Mesenchymal stem cell (in vitro differentiated cells and primary cell): Measurements from ENCODE around the gene GLT6D1.

Experiments
- DNase-seq: peaks from one replicate; pipeline ENCODE4 v3.0.0-alpha.2; 2013
- H2AFZ ChIP-seq: one replicate; pipeline ENCODE4 v1.6.1; 2013; ENCODE audit warnings: low read depth, mild to moderate bottlenecking, control low read depth, inconsistent platforms, low read length, moderate library complexity
- H2AK5ac ChIP-seq: 2 replicates; pipeline ENCODE4 v1.6.1; 2013; ENCODE audit warnings: low read length, moderate library complexity, mild to moderate bottlenecking, inconsistent platforms; ENCODE audit not compliant: severe bottlenecking
- H2BK120ac ChIP-seq: one replicate; pipeline ENCODE4 v1.6.1; 2013; ENCODE audit warnings: low read depth, mild to moderate bottlenecking, inconsistent platforms, low read length, moderate library complexity
- H2BK12ac ChIP-seq, 2 experiments: one replicate each; pipeline ENCODE4 v1.6.1; 2013; ENCODE audit warnings: inconsistent platforms in 2 of 2, low read length in 2 of 2, mild to moderate bottlenecking in 2 of 2, moderate library complexity in 2 of 2, control low read depth in 1 of 2
- H2BK15ac ChIP-seq: one replicate; pipeline ENCODE4 v1.6.1; 2013; ENCODE audit warnings: mild to moderate bottlenecking, low read depth, inconsistent platforms; ENCODE audit not compliant: poor library complexity, severe bottlenecking
- H2BK5ac ChIP-seq: 2 replicates; pipeline ENCODE4 v1.6.1; 2013; ENCODE audit warnings: low read depth, mild to moderate bottlenecking, low read length, control low read depth, inconsistent platforms; ENCODE audit not compliant: poor library complexity, severe bottlenecking
- H3K14ac ChIP-seq, 2 experiments: one replicate each; pipeline ENCODE4 v1.6.1; 2013; ENCODE audit warnings: inconsistent platforms in 2 of 2, low read length in 2 of 2, control low read depth in 1 of 2, mild to moderate bottlenecking in 1 of 2, moderate library complexity in 1 of 2
- H3K18ac ChIP-seq, 2 experiments: one replicate each; pipeline ENCODE4 v1.6.1; 2013; ENCODE audit warnings: inconsistent platforms in 2 of 2, low read length in 2 of 2, control low read depth in 1 of 2, low read depth in 1 of 2, mild to moderate bottlenecking in 1 of 2
- H3K23ac ChIP-seq, 2 experiments: one replicate each; pipeline ENCODE4 v1.6.1; 2013; ENCODE audit warnings: inconsistent platforms in 2 of 2, low read length in 2 of 2, mild to moderate bottlenecking in 2 of 2, moderate library complexity in 2 of 2, control low read depth in 1 of 2
- H3K27ac ChIP-seq: 2 replicates; pipeline ENCODE4 v1.5.1; 2013; ENCODE audit warnings: mild to moderate bottlenecking, moderate library complexity, low read length, control low read depth, inconsistent platforms; ENCODE audit not compliant: poor library complexity, severe bottlenecking
- H3K27me3 ChIP-seq, 2 experiments: 2 replicates each; pipeline versions ENCODE4 v1.6.1 to v1.7.0; 2013; ENCODE audit warnings: low read length in 2 of 2, mild to moderate bottlenecking in 2 of 2, moderate library complexity in 2 of 2, control low read depth in 1 of 2, inconsistent platforms in 1 of 2; ENCODE audit not compliant: control insufficient read depth in 1 of 2, insufficient read depth in 1 of 2
- H3K36me3 ChIP-seq, 2 experiments: 2 replicates each; pipeline versions ENCODE4 v1.6.1 to v1.7.0; 2013; ENCODE audit warnings: low read length in 2 of 2, control low read depth in 1 of 2, inconsistent platforms in 1 of 2, low read depth in 1 of 2, mild to moderate bottlenecking in 1 of 2; ENCODE audit not compliant: insufficient read depth in 2 of 2, control insufficient read depth in 1 of 2
- H3K4ac ChIP-seq, 2 experiments: one replicate each; pipeline ENCODE4 v1.6.1; 2013; ENCODE audit warnings: inconsistent platforms in 2 of 2, low read length in 2 of 2, mild to moderate bottlenecking in 2 of 2, moderate library complexity in 2 of 2, control low read depth in 1 of 2, low read depth in 1 of 2
- H3K4me1 ChIP-seq: 2 replicates; pipeline ENCODE4 v1.6.1; 2013; ENCODE audit warnings: low read depth, low read length, control low read depth; ENCODE audit not compliant: control insufficient read depth, insufficient read depth
- H3K4me2 ChIP-seq: 2 replicates; pipeline ENCODE4 v1.6.1; 2013; ENCODE audit warnings: low read length, mild to moderate bottlenecking, inconsistent platforms; ENCODE audit not compliant: poor library complexity, severe bottlenecking
- H3K4me3 ChIP-seq, 2 experiments: 2 replicates each; pipeline versions ENCODE4 v1.5.1 to v1.7.0; 2013; ENCODE audit warnings: low read length in 2 of 2, mild to moderate bottlenecking in 2 of 2, control low read depth in 1 of 2, low read depth in 1 of 2; ENCODE audit not compliant: insufficient read depth in 1 of 2
- H3K79me1 ChIP-seq: replicated peaks from 2 replicates; pipeline ENCODE4 v1.6.1; 2013; ENCODE audit warnings: mild to moderate bottlenecking, control low read depth, low read length, inconsistent platforms; ENCODE audit not compliant: poor library complexity, severe bottlenecking
- H3K9ac ChIP-seq: 2 replicates; pipeline ENCODE4 v1.7.0; 2013; ENCODE audit warnings: mild to moderate bottlenecking, low read length, moderate library complexity
- H3K9me3 ChIP-seq: 2 replicates; pipeline ENCODE4 v1.7.0; 2013; ENCODE audit warnings: mild to moderate bottlenecking, low read length; ENCODE audit not compliant: control insufficient read depth
- H4K8ac ChIP-seq: one replicate; pipeline ENCODE4 v1.6.1; 2013; ENCODE audit warnings: inconsistent platforms, mild to moderate bottlenecking, low read length, moderate library complexity
- H4K91ac ChIP-seq: one replicate; pipeline ENCODE4 v1.6.1; 2013; ENCODE audit warnings: mild to moderate bottlenecking, low read length, inconsistent platforms
- WGBS: methylation state at CpG from one replicate; pipeline ENCODE4 v1.1.7; 2013; ENCODE audit warnings: mixed read lengths; 5-methylcytosine and 5-hydroxymethylcytosine counted together

GLT6D1 gene

GRCh38 chr9:135574331-135574730, 65.0 kb downstream of the GLT6D1 start:
- H3K14ac ChIP-seq = no peak overlapping the region
- no peaks in the 10 kb centered on the region for H3K36me3 ChIP-seq
- no peak overlapping the region for H2BK12ac ChIP-seq
- H3K18ac ChIP-seq = no peak overlapping the region
- H3K27me3 ChIP-seq = no peaks in the 10 kb centered on the region
- no peak overlapping the region for H2BK15ac ChIP-seq
- WGBS = 79% methylated on average over 14 of the region's 14 CpGs
- no peaks in the 10 kb centered on the region for H3K79me1 ChIP-seq
- DNase-seq = no peak
- H2BK5ac ChIP-seq = no peak overlapping the region
- no peak overlapping the region for H4K8ac ChIP-seq
- H4K91ac ChIP-seq = no peak overlapping the region
- no peak overlapping the region for H3K23ac ChIP-seq
- H2AK5ac ChIP-seq = no peak overlapping the region
- no peak overlapping the region for H2BK120ac ChIP-seq
- no peaks in the 10 kb centered on the region for H3K4me1 ChIP-seq
- H3K9me3 ChIP-seq = peaks cover 3% of the 10 kb centered on the region
- no peak overlapping the region for H3K4ac ChIP-seq
- H3K4me2 ChIP-seq = no peak overlapping the region
- no peak overlapping the region for H3K4me3 ChIP-seq
- H2AFZ ChIP-seq = no peak overlapping the region
- H3K9ac ChIP-seq = no peak overlapping the region
- no peak overlapping the region for H3K27ac ChIP-seq
